Breast epithelium (tissue), 4 donors: Measurements from ENCODE around the gene YES1. TPM values are rescaled to one million over a fixed set of nuclear protein-coding genes. Genes with fewer than 3 reads are reported as not detected.
A peak's percentile ranks its signal among the peaks of the same experiment; 100 is the strongest.

Experiments
- DNase-seq, 2 donors: peaks; one replicate each; pipeline ENCODE4 v3.0.0-alpha.2; 2019; ENCODE audit warnings: low spot score in 2 of 2
- H3K27ac ChIP-seq, 2 donors: fragments of 200-600 bp; sonication (generic) in 1 of 2; one replicate each; pipeline ENCODE4 v1.5.1; 2016 to 2019; ENCODE audit warnings: mild to moderate bottlenecking in 1 of 2
- H3K27me3 ChIP-seq, 2 donors: fragments of 200-600 bp; sonication (generic) in 1 of 2; one replicate each; pipeline versions ENCODE4 v1.5.1 to v1.6.0; 2017 to 2019; ENCODE audit warnings: control low read depth in 1 of 2, mild to moderate bottlenecking in 1 of 2
- H3K36me3 ChIP-seq: fragments of 200-600 bp; one replicate; pipeline ENCODE4 v1.5.1; 2019
- H3K4me1 ChIP-seq, 2 donors: fragments of 200-600 bp; sonication (generic); one replicate each; pipeline ENCODE4 v1.5.1; 2016 to 2019; ENCODE audit warnings: control low read depth in 1 of 2
- H3K4me3 ChIP-seq, 3 donors: fragments of 200-600 bp; sonication (generic); 1 replicate in 2 of 3; 2 replicates in 1 of 3; pipeline ENCODE4 v1.5.1; 2016 to 2019; ENCODE audit warnings: mild to moderate bottlenecking in 3 of 3, moderate library complexity in 2 of 3
- H3K9me3 ChIP-seq, 2 donors: fragments of 200-600 bp; sonication (generic) in 1 of 2; one replicate each; pipeline ENCODE4 v1.5.1; 2016 to 2019; ENCODE audit warnings: control low read depth in 1 of 2
- POLR2A ChIP-seq: fragments of 450-650 bp; IDR thresholded peaks from one replicate; pipeline ENCODE4 v1.6.1; 2016; ENCODE audit warnings: antibody characterized with exemption, mild to moderate bottlenecking, moderate library complexity
- POLR2AphosphoS5 ChIP-seq, 3 donors: sonication (generic); formaldehyde crosslinking; IDR thresholded peaks; one replicate each; pipeline ENCODE4 v1.6.1; 2017; ENCODE audit warnings: antibody characterized with exemption in 3 of 3
- intact Hi-C: fragments of 100-400 bp; cut with DNase I; formaldehyde crosslinking; loops from one replicate; pipeline ENCODE4 v1.15.1; 2023; ENCODE audit warnings: low total_unique reads
- total RNA-seq, 3 donors: library from RNA; depleted of rRNA; stranded (reverse); fragments of >200 nt; gene quantifications; one replicate each; pipeline ENCODE4 v1.1.0, GENCODE V29; 2016
- TF ChIP-seq, protein P1 (sequence below), 3 donors: fragments of 450-650 bp; IDR thresholded peaks; one replicate each; pipeline ENCODE4 v1.5.1; 2016 to 2017; ENCODE audit warnings: antibody characterized with exemption in 3 of 3, mild to moderate bottlenecking in 3 of 3, moderate library complexity in 3 of 3

YES1 gene
- 100 to 1,000 TPM; 108 to 150 (median 136) TPM for total RNA-seq

DNA sequence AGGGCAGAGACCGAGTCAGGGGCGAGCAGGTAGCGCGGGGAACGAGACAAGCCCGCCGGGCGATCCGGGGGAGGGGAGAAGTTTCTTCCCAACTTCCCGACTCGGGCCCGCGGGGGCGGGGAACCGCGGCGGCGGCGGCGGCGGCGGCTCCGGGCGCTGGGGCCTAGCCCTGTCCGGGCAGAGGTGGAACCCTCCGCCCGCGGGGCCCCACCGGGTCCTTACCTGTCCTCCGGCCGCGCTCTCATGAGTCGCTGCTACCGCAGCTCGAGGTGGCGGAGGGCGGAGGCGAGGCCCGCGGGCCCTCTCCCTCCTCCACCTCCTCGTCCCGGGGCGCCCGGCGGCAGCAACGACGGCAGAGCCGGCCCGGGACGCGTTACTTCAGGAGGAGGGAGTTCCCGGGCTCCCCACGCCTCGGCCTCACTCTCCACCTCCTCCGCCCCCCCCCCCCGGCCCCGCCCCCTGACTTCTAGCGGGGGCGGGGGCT, at the start of gene YES1:
Gene YES1, minus strand, starts transcription at position 351 of the 484 bp plus-strand sequence. CDS start 55,415 bp downstream, outside the sequence.
- H3K4me3 ChIP-seq, result peak within 1 kb of the TSS; percentile 87 to 90 (median 89)
- H3K36me3 ChIP-seq, result no peaks in the 10 kb centered on the region
- no peaks in the 10 kb centered on the region for H3K27me3 ChIP-seq
- peaks cover 0 to 15% of the 10 kb centered on the region in 2 donors for H3K4me1 ChIP-seq
- H3K9me3 ChIP-seq, result no peaks in the 10 kb centered on the region
- intact Hi-C loops, result no loop called here
- TF ChIP-seq POLR2AphosphoS5 (IDR thresholded peaks at IDR 0.05), result peak in 1 of 3 donors; percentile 57
- TF ChIP-seq, protein P1, sequence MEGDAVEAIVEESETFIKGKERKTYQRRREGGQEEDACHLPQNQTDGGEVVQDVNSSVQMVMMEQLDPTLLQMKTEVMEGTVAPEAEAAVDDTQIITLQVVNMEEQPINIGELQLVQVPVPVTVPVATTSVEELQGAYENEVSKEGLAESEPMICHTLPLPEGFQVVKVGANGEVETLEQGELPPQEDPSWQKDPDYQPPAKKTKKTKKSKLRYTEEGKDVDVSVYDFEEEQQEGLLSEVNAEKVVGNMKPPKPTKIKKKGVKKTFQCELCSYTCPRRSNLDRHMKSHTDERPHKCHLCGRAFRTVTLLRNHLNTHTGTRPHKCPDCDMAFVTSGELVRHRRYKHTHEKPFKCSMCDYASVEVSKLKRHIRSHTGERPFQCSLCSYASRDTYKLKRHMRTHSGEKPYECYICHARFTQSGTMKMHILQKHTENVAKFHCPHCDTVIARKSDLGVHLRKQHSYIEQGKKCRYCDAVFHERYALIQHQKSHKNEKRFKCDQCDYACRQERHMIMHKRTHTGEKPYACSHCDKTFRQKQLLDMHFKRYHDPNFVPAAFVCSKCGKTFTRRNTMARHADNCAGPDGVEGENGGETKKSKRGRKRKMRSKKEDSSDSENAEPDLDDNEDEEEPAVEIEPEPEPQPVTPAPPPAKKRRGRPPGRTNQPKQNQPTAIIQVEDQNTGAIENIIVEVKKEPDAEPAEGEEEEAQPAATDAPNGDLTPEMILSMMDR (IDR thresholded peaks at IDR 0.05), result no peak
- TF ChIP-seq POLR2A, result peak; percentile 9
- H3K27ac ChIP-seq, result peak within 1 kb of the TSS; percentile 96
- peak; percentile 53 to 60 for DNase-seq

DNA sequence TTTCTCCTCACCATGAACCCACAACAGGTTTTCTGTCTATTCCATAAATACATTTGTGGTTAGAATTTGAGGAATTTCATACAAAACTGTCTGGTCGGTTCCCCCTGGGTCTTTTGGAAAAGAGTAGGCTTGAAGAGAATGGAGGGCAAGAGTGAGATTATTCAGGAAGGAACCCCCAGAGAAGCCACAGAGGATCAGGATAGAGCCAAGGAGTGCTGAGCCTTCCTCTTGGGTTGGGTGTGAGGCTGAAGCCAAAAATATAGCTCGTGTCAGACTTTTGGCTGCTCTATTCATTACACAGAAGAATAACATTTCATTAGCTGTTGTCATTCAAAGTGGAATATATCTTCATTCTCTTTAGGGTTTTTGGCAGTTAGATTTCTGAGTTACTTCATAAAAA, 45.9 kb upstream of the YES1 start:
- no peaks in the 10 kb centered on the region for H3K36me3 ChIP-seq
- H3K27ac ChIP-seq, result no peak overlapping the region
- TF ChIP-seq, protein P1 (IDR thresholded peaks at IDR 0.05), result no peak
- no peak for TF ChIP-seq POLR2AphosphoS5 (IDR thresholded peaks at IDR 0.05)
- no peak for TF ChIP-seq POLR2A
- no peak for DNase-seq
- H3K4me3 ChIP-seq, result no peak overlapping the region
- H3K27me3 ChIP-seq, result no peaks in the 10 kb centered on the region
- no peaks in the 10 kb centered on the region for H3K9me3 ChIP-seq
- no peaks in the 10 kb centered on the region for H3K4me1 ChIP-seq
- intact Hi-C loops, result no loop called here

DNA sequence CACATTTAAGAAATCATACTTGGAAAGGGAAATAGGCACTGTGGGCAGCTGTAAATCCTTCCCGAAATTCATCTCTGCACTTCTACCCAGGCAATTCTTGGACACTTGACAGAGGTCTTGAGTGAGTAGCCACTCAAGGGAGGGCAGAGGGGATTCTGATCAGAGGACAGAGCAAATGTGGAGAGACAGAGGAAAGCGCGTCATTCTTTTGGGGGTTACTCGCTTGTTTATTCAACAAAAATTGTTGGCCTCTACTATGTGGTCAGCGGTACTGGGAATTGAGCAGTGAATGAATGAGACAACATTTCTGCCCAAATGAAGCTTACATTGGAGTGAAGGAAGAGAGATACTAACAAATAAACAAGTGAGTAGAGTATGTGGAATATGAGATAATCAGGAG, 41.4 kb upstream of the YES1 start:
- Histone ChIP-seq H3K4me3 (no peak overlapping the region), H3K27ac (no peak overlapping the region), H3K27me3 (no peaks in the 10 kb centered on the region), H3K4me1 (no peaks in the 10 kb centered on the region), H3K9me3 (no peaks in the 10 kb centered on the region), H3K36me3 (no peaks in the 10 kb centered on the region)
- DNase-seq, result no peak
- intact Hi-C loops, result no loop called here
- TF ChIP-seq POLR2A, result no peak
- TF ChIP-seq POLR2AphosphoS5 (IDR thresholded peaks at IDR 0.05), result no peak

DNA sequence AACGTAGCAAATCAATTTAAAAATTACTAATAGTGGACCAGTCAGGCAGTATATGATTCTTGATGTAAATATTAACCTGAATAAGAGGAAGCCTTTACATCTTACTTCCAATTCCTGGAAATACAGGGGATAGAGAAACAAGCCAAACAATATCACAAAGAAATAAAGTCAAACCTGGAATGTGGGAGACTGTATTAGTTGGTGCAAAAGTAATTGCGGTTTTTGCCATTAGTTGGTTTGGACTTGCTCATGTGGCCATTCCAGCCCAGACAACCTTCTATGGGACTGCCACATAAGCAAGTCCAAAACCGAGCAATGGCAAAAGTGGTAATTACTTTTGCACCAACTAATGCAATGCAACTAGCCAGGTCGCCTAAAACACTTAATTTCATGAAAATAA, 38.9 kb upstream of the YES1 start:
- Histone ChIP-seq H3K36me3 (no peaks in the 10 kb centered on the region), H3K4me3 (no peak overlapping the region), H3K9me3 (no peaks in the 10 kb centered on the region), H3K27me3 (no peaks in the 10 kb centered on the region), H3K27ac (no peak overlapping the region), H3K4me1 (no peaks in the 10 kb centered on the region)
- no peak for DNase-seq
- intact Hi-C loops, result no loop called here
- TF ChIP-seq POLR2AphosphoS5 (IDR thresholded peaks at IDR 0.05) (no peak), POLR2A (no peak)
- TF ChIP-seq, protein P1 (IDR thresholded peaks at IDR 0.05), result no peak

DNA sequence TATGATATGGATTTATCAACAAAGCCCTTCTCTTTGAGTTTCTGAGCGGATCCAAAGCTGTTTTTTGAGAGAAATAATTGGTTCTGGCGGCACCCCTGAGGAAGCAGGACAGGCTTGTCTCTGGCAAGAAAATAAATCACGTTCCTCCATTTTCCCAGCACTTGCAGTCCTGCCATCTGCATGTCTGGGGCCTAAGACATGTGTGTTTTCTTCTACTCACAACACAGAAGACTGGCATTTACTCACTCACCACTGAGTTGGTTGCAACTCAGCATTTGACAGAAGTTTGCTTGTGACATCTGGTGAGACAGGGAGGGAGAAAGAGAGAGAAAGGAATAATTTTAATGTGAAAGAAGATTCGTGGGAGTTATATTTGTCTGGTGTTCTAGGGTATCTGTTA, 37.0 kb upstream of the YES1 start:
- TF ChIP-seq POLR2AphosphoS5 (IDR thresholded peaks at IDR 0.05), result no peak
- TF ChIP-seq, protein P1 (IDR thresholded peaks at IDR 0.05), result no peak
- no peak for TF ChIP-seq POLR2A
- no peak for DNase-seq
- Histone ChIP-seq H3K4me3 (no peak overlapping the region), H3K36me3 (no peaks in the 10 kb centered on the region), H3K27ac (no peak overlapping the region), H3K9me3 (no peaks in the 10 kb centered on the region), H3K4me1 (no peaks in the 10 kb centered on the region), H3K27me3 (no peaks in the 10 kb centered on the region)
- intact Hi-C loops, result no loop called here
